SU-DHL-6 (cell line): ENCODE results near the gene OSBP2.

ENCODE experiments used
- H2AFZ ChIP-seq: fragments of 200-600 bp; sonication (generic); 2 replicates; pipeline ENCODE4 v1.6.1; 2014; ENCODE audit warnings: low read depth, mild to moderate bottlenecking, moderate library complexity, mixed read lengths, antibody characterized with exemption, low read length; ENCODE audit not compliant: severe bottlenecking
- H3F3A ChIP-seq: fragments of 200-600 bp; shearing (Covaris generic); 2 replicates; pipeline ENCODE4 v1.6.0; 2016; ENCODE audit warnings: antibody characterized with exemption, mild to moderate bottlenecking; ENCODE audit not compliant: insufficient read depth
- H3K27ac ChIP-seq: fragments of 200-600 bp; sonication (generic); 2 replicates; pipeline ENCODE4 v1.5.1; 2016; ENCODE audit warnings: low read depth, mild to moderate bottlenecking, low read length, moderate library complexity, mixed read lengths
- H3K27me3 ChIP-seq: fragments of 200-600 bp; sonication (generic), shearing (Covaris generic); 2 replicates; pipeline ENCODE4 v1.6.0; 2014; ENCODE audit warnings: mild to moderate bottlenecking, low read length
- H3K36me3 ChIP-seq: fragments of 200-600 bp; sonication (generic); 2 replicates; pipeline ENCODE4 v1.6.1; 2014; ENCODE audit warnings: mild to moderate bottlenecking, low read length, mixed read lengths
- H3K4me2 ChIP-seq: fragments of 300-600, 200-600 bp; shearing (Covaris generic), sonication (generic); 2 replicates; pipeline ENCODE4 v1.6.0; 2014; ENCODE audit warnings: low read length, low read depth, mild to moderate bottlenecking; ENCODE audit not compliant: poor library complexity, severe bottlenecking
- H3K4me3 ChIP-seq: fragments of 200-600 bp; sonication (generic); 2 replicates; pipeline ENCODE4 v1.5.1; 2014; ENCODE audit warnings: antibody characterized with exemption, low read length, mild to moderate bottlenecking, mixed read lengths; ENCODE audit not compliant: insufficient read depth, poor library complexity, severe bottlenecking
- H3K79me2 ChIP-seq: fragments of 200-600 bp; sonication (generic); 2 replicates; pipeline ENCODE4 v1.6.1; 2014; ENCODE audit warnings: mild to moderate bottlenecking, low read length, moderate library complexity; ENCODE audit not compliant: insufficient read depth
- H3K9ac ChIP-seq: fragments of 200-600 bp; sonication (generic); 2 replicates; pipeline ENCODE4 v1.7.0; 2014; ENCODE audit warnings: mild to moderate bottlenecking, low read length
- H3K9me2 ChIP-seq: fragments of 200-600 bp; sonication (generic); replicated peaks from 2 replicates; pipeline ENCODE4 v1.6.1; 2014; ENCODE audit warnings: low read length; ENCODE audit not compliant: insufficient read depth
- H3K9me3 ChIP-seq: fragments of 200-600 bp; sonication (generic); 2 replicates; pipeline ENCODE4 v1.6.1; 2014; ENCODE audit warnings: low read length, mixed read lengths; ENCODE audit not compliant: insufficient read depth
- H4K20me1 ChIP-seq: fragments of 200-600 bp; sonication (generic); 2 replicates; pipeline ENCODE4 v1.6.1; 2014; ENCODE audit warnings: low read depth, mild to moderate bottlenecking, antibody characterized with exemption, low read length, moderate library complexity, mixed read lengths
- CTCF ChIP-seq: fragments of 200-600 bp; sonication (generic); IDR thresholded peaks from one replicate; pipeline ENCODE4 v1.5.1; 2017; ENCODE audit warnings: antibody characterized with exemption, mild to moderate bottlenecking, low read length, moderate library complexity; ENCODE audit not compliant: insufficient read depth, poor library complexity, severe bottlenecking
- EZH2phosphoT487 ChIP-seq: fragments of 200-600 bp; sonication (generic), shearing (Covaris generic); conservative IDR thresholded peaks from 2 replicates; pipeline ENCODE4 v1.6.1; 2018; ENCODE audit warnings: mild to moderate bottlenecking, antibody characterized with exemption, low read length, moderate library complexity, mixed read lengths

The OSBP2 gene

GRCh38 chr22:30922151-30922611 lies 227.5 kb downstream of the OSBP2 start:
- H3K9ac ChIP-seq: no peak overlapping the region

GRCh38 chr22:30923168-30923900 lies 228.7 kb downstream of the OSBP2 start:
- Histone ChIP-seq H4K20me1 (no peaks in the 10 kb centered on the region), H3K27me3 (no peaks in the 10 kb centered on the region), H3K4me3 (no peak overlapping the region), H3K4me2 (no peak overlapping the region), H3K79me2 (no peaks in the 10 kb centered on the region), H3K27ac (no peak overlapping the region), H3K36me3 (no peaks in the 10 kb centered on the region), H2AFZ (no peak overlapping the region), H3K9me3 (no peaks in the 10 kb centered on the region), H3K9me2 (no peaks in the 10 kb centered on the region), H3F3A (no peaks in the 10 kb centered on the region), H3K9ac (no peak overlapping the region)
- TF ChIP-seq CTCF (no peak), EZH2phosphoT487 (no peak)

More at GRCh38 chr22:30922151-30922611, 227.5 kb downstream of the OSBP2 start:
- no peak overlapping the region for H3K27ac ChIP-seq
- no peaks in the 10 kb centered on the region for H3K36me3 ChIP-seq
- no peaks in the 10 kb centered on the region for H3F3A ChIP-seq
- no peaks in the 10 kb centered on the region for H3K79me2 ChIP-seq
- no peaks in the 10 kb centered on the region for H4K20me1 ChIP-seq
- no peak for TF ChIP-seq EZH2phosphoT487
- TF ChIP-seq CTCF: no peak
- no peak overlapping the region for H2AFZ ChIP-seq
- H3K4me3 ChIP-seq: no peak overlapping the region
- no peaks in the 10 kb centered on the region for H3K9me3 ChIP-seq
- no peak overlapping the region for H3K4me2 ChIP-seq
- H3K9me2 ChIP-seq: no peaks in the 10 kb centered on the region
- no peaks in the 10 kb centered on the region for H3K27me3 ChIP-seq

GRCh38 chr22:30925667-30926066 lies 231.0 kb downstream of the OSBP2 start:
- Histone ChIP-seq H4K20me1 (no peaks in the 10 kb centered on the region), H3K36me3 (no peaks in the 10 kb centered on the region)

More at GRCh38 chr22:30925667-30926066, 231.0 kb downstream of the OSBP2 start:
- Histone ChIP-seq H3K9me2 (no peaks in the 10 kb centered on the region), H3K9me3 (no peaks in the 10 kb centered on the region), H2AFZ (no peak overlapping the region), H3K79me2 (no peaks in the 10 kb centered on the region), H3K4me2 (no peak overlapping the region), H3K9ac (no peak overlapping the region), H3K27me3 (no peaks in the 10 kb centered on the region), H3K4me3 (no peak overlapping the region), H3F3A (no peaks in the 10 kb centered on the region), H3K27ac (no peak overlapping the region)
- TF ChIP-seq EZH2phosphoT487: no peak
- no peak for TF ChIP-seq CTCF
